Activated T-helper 2 cell treated with anti-CD3 and anti-CD28 coated beads, Interferon-gamma antibody, Interleukin-2, Interleukin-4, amounts not matched to agents 10 μg/mL and 5 μg/mL and 100 μg/mL, durations not matched to agents 14 hours and 24 hours and 36 hours (primary cell): ENCODE data around the gene USP9X. TPM values are rescaled to one million over a fixed set of nuclear protein-coding genes. Genes with fewer than 3 reads are reported as not detected.
"Not testable (repeated sequence)": the region's sequence is repeated elsewhere in the genome, so short reads cannot be mapped to it uniquely, and the experiment has no call there.

Experiments used
- DNase-seq: peaks from one replicate; pipeline ENCODE4 v3.0.0; 2021; ENCODE audit warnings: low spot score
- H3K27ac Mint-ChIP-seq: one replicate; pipeline ENCODE4 v1.8.0; 2021; ENCODE audit warnings: mixed read lengths
- H3K27me3 Mint-ChIP-seq: one replicate; pipeline ENCODE4 v1.8.0; 2021; ENCODE audit warnings: low read depth, mixed read lengths
- H3K36me3 Mint-ChIP-seq: one replicate; pipeline ENCODE4 v1.8.0; 2021; ENCODE audit warnings: low read depth, mixed read lengths
- H3K4me1 Mint-ChIP-seq: one replicate; pipeline ENCODE4 v1.8.0; 2021; ENCODE audit warnings: low read depth, mixed read lengths
- H3K4me3 Mint-ChIP-seq: one replicate; pipeline ENCODE4 v1.8.0; 2021; ENCODE audit warnings: low read depth, mild to moderate bottlenecking, moderate library complexity, mixed read lengths
- H3K9me3 Mint-ChIP-seq: one replicate; pipeline ENCODE4 v1.8.0; 2021; ENCODE audit warnings: mixed read lengths
- intact Hi-C: fragments of 100-400 bp; cut with micrococcal nuclease; formaldehyde crosslinking; loops from one replicate; pipeline ENCODE4 v1.15.1; 2023
- total RNA-seq: library from RNA; stranded (reverse); gene quantifications from 2 replicates; pipeline ENCODE4 v1.2.3, GENCODE V29; 2022

The USP9X gene
- total RNA-seq, 1 donor from 2014 or later = 53.4 TPM

GRCh38 chrX:41184312-41184711 lies 99.1 kb downstream of the USP9X start:
- H3K27ac Mint-ChIP-seq = no peak overlapping the region
- intact Hi-C loops = loop anchor here (5.0 kb wide), 1 partner anchor 148 kb away; the partner anchor contains the start of gene DDX3X
- no peaks in the 10 kb centered on the region for H3K9me3 Mint-ChIP-seq
- H3K27me3 Mint-ChIP-seq = no peaks in the 10 kb centered on the region
- no peak for DNase-seq
- peaks cover 46% of the 10 kb centered on the region for H3K36me3 Mint-ChIP-seq
- no peak overlapping the region for H3K4me3 Mint-ChIP-seq
- H3K4me1 Mint-ChIP-seq = peaks cover 15% of the 10 kb centered on the region

DNA sequence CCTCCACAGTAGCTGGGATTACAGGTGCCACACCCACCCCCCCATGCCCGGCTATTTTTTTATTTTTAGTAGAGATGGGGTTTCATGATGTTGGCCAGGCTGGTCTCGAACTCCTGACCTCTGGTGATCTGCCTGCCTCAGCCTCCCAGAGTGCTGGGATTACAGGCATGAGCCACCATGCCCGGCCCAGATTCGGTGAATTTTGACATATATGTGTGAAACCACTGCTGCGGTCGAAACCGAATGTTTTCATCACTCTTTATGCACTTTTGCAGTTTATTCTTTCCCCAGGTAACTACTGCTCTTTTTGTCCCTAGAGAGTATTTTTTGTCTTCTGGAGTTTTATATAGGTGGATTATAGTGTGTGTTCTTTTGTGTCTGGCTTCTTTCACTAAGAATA lies 101.7 kb downstream of the USP9X start:
- H3K9me3 Mint-ChIP-seq, DNase-seq, H3K27ac Mint-ChIP-seq, H3K27me3 Mint-ChIP-seq, H3K4me3 Mint-ChIP-seq, intact Hi-C loops, H3K4me1 Mint-ChIP-seq: not testable (repeated sequence)
- H3K36me3 Mint-ChIP-seq = peaks cover 46% of the 10 kb centered on the region

DNA sequence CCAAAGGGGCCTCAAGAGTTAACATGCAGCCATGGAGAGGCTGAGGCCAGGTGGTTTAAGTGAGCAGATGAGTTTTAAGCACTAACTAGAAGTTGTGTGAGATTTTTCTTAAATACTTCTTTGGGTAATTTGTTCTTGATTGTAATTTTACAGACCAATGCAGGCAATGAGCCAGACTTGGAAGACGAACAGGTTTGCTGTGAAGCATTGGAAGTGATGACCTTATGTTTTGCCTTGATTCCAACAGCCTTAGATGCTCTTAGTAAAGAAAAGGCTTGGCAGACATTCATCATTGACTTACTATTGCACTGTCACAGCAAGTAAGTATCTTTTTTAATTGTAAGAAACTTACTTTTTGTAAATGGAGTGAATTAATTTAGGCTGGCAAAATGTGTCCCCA lies 103.9 kb downstream of the USP9X start:
- peaks cover 3% of the 10 kb centered on the region for H3K4me1 Mint-ChIP-seq
- no peak for DNase-seq
- H3K9me3 Mint-ChIP-seq = no peaks in the 10 kb centered on the region
- intact Hi-C loops = no loop called here
- H3K27me3 Mint-ChIP-seq = no peaks in the 10 kb centered on the region
- peaks cover 48% of the 10 kb centered on the region for H3K36me3 Mint-ChIP-seq
- H3K4me3 Mint-ChIP-seq = no peak overlapping the region
- H3K27ac Mint-ChIP-seq = no peak overlapping the region

DNA sequence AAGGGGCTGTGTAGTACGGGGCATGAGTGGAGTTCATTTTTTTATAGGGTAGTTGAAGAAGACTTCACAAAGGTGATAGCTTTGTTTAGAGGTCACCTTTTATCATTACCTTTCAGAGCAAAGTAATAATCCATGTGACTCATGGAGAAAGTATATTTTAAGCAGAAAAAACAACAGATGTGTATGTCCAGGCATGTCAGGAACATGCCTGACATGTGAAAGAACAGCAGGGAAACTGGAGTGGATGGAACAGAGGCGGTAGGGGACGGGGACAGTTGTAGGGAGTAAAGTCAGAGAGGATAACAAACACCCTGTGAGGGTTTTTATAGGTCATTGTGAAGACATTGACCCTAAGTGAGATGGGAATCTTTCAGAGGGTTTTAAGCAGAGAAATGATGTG lies 107.6 kb downstream of the USP9X start:
- H3K4me3 Mint-ChIP-seq = no peak overlapping the region
- no peak for DNase-seq
- H3K27ac Mint-ChIP-seq = no peak overlapping the region
- H3K9me3 Mint-ChIP-seq = no peaks in the 10 kb centered on the region
- no peaks in the 10 kb centered on the region for H3K4me1 Mint-ChIP-seq
- intact Hi-C loops = no loop called here
- no peaks in the 10 kb centered on the region for H3K27me3 Mint-ChIP-seq
- H3K36me3 Mint-ChIP-seq = peaks cover 44% of the 10 kb centered on the region

- Mint-ChIP-seq H3K27ac (no peak overlapping the region), H3K4me3 (no peak overlapping the region), H3K9me3 (peaks cover 8% of the 10 kb centered on the region), H3K36me3 (peaks cover 56% of the 10 kb centered on the region), H3K4me1 (no peaks in the 10 kb centered on the region), H3K27me3 (no peaks in the 10 kb centered on the region)
- intact Hi-C loops = no loop called here
- DNase-seq = no peak
Measured at GRCh38 chrX:41198410-41198809, 113.2 kb downstream of the USP9X start.

GRCh38 chrX:41200785-41201184 lies 115.5 kb downstream of the USP9X start:
- intact Hi-C loops = no loop called here
- peaks cover 17% of the 10 kb centered on the region for H3K9me3 Mint-ChIP-seq
- no peak overlapping the region for H3K4me3 Mint-ChIP-seq
- H3K27me3 Mint-ChIP-seq = no peaks in the 10 kb centered on the region
- H3K4me1 Mint-ChIP-seq = no peaks in the 10 kb centered on the region
- no peak overlapping the region for H3K27ac Mint-ChIP-seq
- H3K36me3 Mint-ChIP-seq = peaks cover 69% of the 10 kb centered on the region
- no peak for DNase-seq

DNA sequence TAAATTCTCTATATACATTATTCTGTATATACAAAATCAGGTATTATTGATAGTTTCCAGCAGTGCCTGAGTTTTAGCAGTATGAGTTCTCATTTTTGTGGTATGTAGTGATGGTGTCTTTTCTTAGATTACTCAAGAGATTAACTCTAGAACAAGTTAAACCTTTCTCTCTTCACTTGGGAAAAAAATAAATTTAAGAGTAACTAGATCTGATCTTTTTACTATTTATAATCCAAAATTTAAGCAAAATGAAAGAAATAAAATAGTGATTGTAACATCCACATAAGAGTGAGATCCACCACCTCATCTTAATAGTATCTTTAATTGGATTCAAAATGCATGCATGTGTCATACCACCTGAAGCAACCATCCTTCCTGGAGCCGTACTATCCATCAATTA lies 124.6 kb downstream of the USP9X start:
- H3K36me3 Mint-ChIP-seq = peaks cover 75% of the 10 kb centered on the region
- H3K4me1 Mint-ChIP-seq = no peaks in the 10 kb centered on the region
- no peak overlapping the region for H3K27ac Mint-ChIP-seq

GRCh38 chrX:41224605-41225004 lies 139.4 kb downstream of the USP9X start:
- Mint-ChIP-seq H3K36me3 (peaks cover 63% of the 10 kb centered on the region), H3K4me1 (no peaks in the 10 kb centered on the region), H3K9me3 (no peaks in the 10 kb centered on the region), H3K27me3 (no peaks in the 10 kb centered on the region), H3K27ac (no peak overlapping the region), H3K4me3 (no peak overlapping the region)
- intact Hi-C loops = no loop called here
- DNase-seq = no peak

More for the DNA sequence above, 124.6 kb downstream of the USP9X start:
- intact Hi-C loops = no loop called here
- peaks cover 27% of the 10 kb centered on the region for H3K9me3 Mint-ChIP-seq
- no peak for DNase-seq
- H3K4me3 Mint-ChIP-seq = no peak overlapping the region
- H3K27me3 Mint-ChIP-seq = no peaks in the 10 kb centered on the region

DNA sequence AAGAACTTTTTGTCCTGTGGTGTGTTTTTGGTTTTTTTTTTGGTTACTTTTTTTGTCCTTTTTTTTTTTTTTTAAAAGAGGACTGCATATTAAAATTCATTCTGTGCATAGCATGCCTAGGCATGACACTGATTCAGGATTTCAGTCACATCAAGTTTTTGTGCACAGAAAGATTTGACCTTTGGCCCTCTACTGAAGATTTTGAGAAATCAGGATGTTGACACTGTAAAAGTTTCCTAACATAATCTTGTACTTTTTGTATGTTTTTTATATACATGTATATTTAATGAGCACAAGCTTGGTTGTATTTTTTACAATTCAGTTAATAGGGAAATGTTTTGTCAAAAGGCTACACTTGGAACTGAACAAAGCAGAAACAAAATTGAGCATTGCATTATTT lies 148.7 kb downstream of the USP9X start:
- intact Hi-C loops = no loop called here
- no peak for DNase-seq
- no peak overlapping the region for H3K27ac Mint-ChIP-seq
- H3K4me1 Mint-ChIP-seq = peaks cover 6% of the 10 kb centered on the region
- H3K4me3 Mint-ChIP-seq = no peak overlapping the region
- H3K27me3 Mint-ChIP-seq = no peaks in the 10 kb centered on the region
- H3K9me3 Mint-ChIP-seq = no peaks in the 10 kb centered on the region
- peaks cover 23% of the 10 kb centered on the region for H3K36me3 Mint-ChIP-seq

- H3K4me1 Mint-ChIP-seq, H3K9me3 Mint-ChIP-seq, DNase-seq, H3K27me3 Mint-ChIP-seq, intact Hi-C loops, H3K27ac Mint-ChIP-seq, H3K4me3 Mint-ChIP-seq: not testable (repeated sequence)
- peaks cover 20% of the 10 kb centered on the region for H3K36me3 Mint-ChIP-seq
Measured at GRCh38 chrX:41234471-41234870, 149.2 kb downstream of the USP9X start.

DNA sequence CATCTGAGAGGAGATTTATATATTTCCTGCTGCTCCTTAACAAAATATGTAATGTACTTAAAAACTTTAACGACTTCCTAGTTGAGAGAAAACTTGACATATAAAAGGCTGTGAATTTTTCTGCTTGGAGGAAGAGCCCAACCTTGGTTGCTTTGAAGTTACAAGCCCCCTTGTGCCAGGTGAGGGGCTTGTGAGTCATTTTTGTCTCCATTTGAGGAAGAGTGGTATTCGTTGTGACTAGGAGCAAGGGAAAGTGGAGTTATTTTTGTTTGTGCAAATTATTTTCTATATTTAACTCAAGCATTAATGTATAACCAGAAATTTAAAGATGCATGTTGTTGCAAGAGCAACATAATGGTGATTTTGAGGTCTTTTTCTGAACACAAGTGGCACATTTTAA lies 149.7 kb downstream of the USP9X start:
- H3K4me1 Mint-ChIP-seq = peaks cover 6% of the 10 kb centered on the region
- H3K27me3 Mint-ChIP-seq = no peaks in the 10 kb centered on the region
- H3K4me3 Mint-ChIP-seq = no peak overlapping the region
- intact Hi-C loops = no loop called here
- no peak for DNase-seq
- H3K27ac Mint-ChIP-seq = no peak overlapping the region
- no peaks in the 10 kb centered on the region for H3K9me3 Mint-ChIP-seq
- peaks cover 18% of the 10 kb centered on the region for H3K36me3 Mint-ChIP-seq

- Mint-ChIP-seq H3K4me1 (peaks cover 6% of the 10 kb centered on the region), H3K36me3 (peaks cover 12% of the 10 kb centered on the region), H3K9me3 (no peaks in the 10 kb centered on the region), H3K4me3 (no peak overlapping the region), H3K27ac (no peak overlapping the region), H3K27me3 (no peaks in the 10 kb centered on the region)
- DNase-seq = no peak
- intact Hi-C loops = no loop called here
Measured at GRCh38 chrX:41236629-41237028, 151.4 kb downstream of the USP9X start.

GRCh38 chrX:41240509-41240908 lies 155.3 kb downstream of the USP9X start:
- intact Hi-C loops = no loop called here
- DNase-seq = no peak
- Mint-ChIP-seq H3K4me3 (no peak overlapping the region), H3K27me3 (no peaks in the 10 kb centered on the region), H3K36me3 (no peaks in the 10 kb centered on the region), H3K4me1 (peaks cover 6% of the 10 kb centered on the region), H3K9me3 (no peaks in the 10 kb centered on the region), H3K27ac (no peak overlapping the region)

GRCh38 chrX:41241962-41242361 lies 156.7 kb downstream of the USP9X start:
- H3K4me1 Mint-ChIP-seq = peaks cover 6% of the 10 kb centered on the region
- intact Hi-C loops = no loop called here
- H3K36me3 Mint-ChIP-seq = no peaks in the 10 kb centered on the region
- no peaks in the 10 kb centered on the region for H3K27me3 Mint-ChIP-seq
- DNase-seq = no peak
- H3K9me3 Mint-ChIP-seq = no peaks in the 10 kb centered on the region
- H3K27ac Mint-ChIP-seq = no peak overlapping the region
- H3K4me3 Mint-ChIP-seq = no peak overlapping the region
